NCI-H1092 treated with DMSO at 0.1 percent for 48 hours (cell line): ENCODE measurements around the gene ZC3H12C.
"Not testable (repeated sequence)": the region's sequence is repeated elsewhere in the genome, so short reads cannot be mapped to it uniquely, and the experiment has no call there.

ENCODE experiments used
- DNase-seq: peaks from one replicate; lab custom pipeline; 2025; lab: John Stamatoyannopoulos, UW

Gene ZC3H12C

DNA sequence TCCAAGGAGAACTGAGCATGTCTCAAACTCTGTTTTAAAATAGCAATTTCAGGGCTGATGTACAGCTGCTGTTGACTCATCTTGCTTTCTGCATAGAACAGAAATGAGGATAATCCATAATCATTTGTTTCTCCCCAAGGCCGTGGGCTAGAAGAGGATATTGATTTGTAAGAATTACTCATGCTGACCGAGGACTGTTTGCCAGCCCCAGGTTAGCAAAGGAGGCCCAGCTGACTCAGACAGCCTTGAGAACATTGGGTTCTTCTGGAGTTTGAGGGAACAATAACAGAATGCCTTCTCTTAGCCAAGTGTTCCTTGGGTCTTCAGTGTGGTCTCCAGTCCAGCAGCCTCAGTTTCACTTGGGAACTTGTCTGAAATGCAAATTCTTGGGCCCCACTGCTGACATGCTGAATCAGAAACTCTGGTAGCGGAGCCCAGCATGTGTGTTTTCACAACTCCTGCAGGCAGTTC is 92.0 kb downstream of the ZC3H12C start:
- DNase-seq = no peak

- no peak for DNase-seq
Observed at GRCh38 chr11:110185599-110185998, 92.4 kb downstream of the ZC3H12C start.

GRCh38 chr11:110186456-110186855 is 93.3 kb downstream of the ZC3H12C start:
- DNase-seq = no peak

- no peak for DNase-seq
Observed at GRCh38 chr11:110186867-110187266, 93.7 kb downstream of the ZC3H12C start.

DNA sequence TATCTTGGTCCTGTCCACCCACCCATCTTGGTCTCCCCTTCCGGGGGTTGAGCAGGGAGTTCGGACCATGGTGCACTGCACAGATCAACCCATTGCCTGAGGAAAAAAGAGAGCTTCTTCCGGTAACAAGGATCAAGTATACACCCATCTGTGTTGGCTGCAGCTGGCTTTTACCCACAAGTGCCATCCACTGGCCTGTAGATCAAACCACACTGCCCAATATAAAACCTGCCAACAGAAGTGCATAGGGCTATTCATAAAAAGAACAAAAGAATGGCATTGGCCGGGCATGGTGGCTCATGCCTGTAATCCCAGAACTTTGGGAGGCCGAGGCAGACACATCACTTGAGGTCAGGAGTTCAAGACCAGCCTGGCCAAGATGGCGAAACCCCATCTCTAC is 94.5 kb downstream of the ZC3H12C start:
- no peak for DNase-seq

DNA sequence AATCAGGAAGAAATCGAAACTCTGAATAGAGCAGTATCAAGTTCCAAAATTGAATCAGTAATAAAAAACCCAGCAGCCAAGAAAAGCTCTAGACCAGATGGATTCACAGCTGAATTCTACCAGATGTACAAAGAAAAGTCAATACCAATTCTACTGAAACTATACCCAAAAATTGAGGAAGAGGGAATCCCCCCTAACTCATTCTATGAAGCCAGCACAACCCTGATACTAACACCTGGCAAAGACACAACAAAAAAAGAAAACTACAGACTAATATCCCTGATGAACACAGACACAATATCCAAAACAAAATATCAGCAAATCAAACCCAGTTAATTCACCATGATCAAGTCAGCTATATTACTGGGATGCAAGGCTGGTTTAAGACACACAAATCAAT is 97.7 kb downstream of the ZC3H12C start:
- no peak for DNase-seq

DNA sequence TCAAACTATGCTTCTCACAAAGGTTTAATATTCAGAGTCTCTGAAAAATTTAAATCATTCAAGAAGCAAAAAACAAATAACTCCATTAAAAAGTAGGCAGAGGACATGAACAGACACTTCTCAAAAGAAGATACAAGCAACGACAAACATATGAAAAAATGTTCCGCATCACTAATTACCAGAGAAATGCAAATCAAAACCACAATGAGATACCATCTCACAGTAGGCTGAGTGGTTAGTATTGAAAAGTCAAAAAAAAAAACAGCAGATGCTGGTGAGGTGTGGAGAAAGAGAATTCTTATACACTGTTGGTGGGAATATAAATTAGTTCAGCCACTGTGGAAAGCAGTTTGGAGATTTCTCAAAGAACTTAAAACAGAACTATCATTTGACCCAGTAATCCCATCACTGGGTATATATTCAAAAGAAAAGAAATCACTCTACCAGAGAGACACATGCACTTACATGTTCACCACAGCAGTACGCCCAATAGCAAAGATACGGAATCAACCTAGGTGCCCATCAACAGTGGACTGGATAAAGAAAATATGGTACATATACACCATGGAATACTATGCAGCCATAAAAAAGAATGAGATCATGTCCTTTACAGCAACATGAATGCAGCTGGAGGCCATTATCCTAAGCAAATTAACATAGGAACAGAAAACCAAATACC is 99.6 kb downstream of the ZC3H12C start:
- DNase-seq = not testable (repeated sequence)

- not testable (repeated sequence) for DNase-seq
Observed at GRCh38 chr11:110194211-110194766, 101.1 kb downstream of the ZC3H12C start.

DNA sequence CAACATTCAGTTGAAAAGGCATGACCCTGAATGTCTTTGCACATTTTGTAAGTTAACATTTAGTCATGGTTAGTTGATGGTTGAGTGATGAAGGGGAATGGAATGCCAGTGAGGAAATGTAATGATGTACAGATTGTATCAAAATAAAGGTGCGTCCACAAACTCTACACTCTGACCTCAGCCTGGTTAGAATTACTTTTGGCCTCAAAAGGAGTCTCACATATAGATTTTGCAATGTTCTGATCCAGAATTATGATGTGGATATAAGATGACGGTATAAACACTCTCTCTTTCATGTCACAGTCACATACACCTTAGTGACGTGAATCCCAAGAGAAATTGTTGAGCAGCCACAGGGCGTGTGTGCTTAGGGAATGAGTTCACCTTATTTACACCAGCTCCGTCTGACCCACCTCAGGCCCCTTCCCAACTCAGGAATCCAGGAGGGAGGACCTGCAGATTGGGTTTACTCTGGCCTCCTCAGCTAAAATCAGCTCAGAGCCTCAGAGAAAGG is 103.1 kb downstream of the ZC3H12C start:
- no peak for DNase-seq

DNA sequence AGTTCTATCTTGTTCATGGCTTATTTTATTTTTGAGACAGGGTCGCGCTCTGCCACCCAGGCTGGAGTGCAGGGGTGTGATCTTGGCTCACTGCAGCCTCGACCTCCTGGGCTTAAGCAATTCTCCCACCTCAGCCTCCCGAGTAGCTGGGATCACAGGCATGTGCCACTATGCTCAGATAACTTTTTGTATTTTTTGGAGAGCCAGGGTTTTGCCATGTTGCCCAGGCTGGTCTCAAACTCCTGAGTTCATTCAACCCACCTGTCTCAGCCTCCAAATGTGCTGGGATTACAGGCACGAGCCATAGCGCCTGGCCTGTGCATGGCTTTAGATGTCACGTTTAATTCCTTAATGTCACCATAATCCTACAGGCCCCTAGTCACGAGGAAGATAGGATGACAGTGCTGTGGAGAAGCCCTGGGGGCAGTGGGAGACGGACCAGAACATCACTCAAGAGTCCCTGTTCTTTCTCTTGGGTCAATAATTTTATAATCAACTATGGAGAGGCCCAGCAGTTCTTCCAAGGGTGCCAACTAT is 103.8 kb downstream of the ZC3H12C start:
- DNase-seq = no peak

DNA sequence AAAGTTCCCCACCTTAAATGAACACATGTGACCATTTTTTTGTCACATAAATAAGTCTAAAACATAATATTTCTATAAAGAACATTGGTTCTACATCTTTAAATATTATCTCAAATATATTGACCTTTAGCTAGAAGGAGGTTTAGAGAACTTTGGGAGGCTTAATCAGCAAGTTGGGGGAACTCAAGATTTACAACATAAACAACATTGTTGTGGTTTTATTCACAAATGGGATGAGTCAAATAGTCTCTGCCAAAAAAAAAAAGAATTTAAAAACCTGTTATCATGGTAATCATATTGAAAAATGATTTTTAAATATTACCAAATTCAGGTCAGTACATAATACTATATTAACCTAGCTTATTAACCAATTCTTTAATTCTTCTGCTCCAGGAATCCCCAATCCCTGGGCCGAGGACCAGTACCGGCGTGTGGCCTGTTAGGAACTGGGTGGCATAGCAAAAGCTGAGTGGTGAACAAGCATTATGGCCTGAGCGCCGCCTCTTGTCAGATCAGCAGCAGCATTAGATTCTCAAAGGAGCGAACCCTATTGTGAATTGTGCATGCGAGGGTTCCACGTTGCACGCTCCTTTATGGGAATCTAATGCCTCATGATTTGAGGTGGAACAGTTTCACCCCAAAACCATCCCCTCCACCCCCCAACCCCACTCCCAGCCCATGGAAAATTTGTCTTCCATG is 105.0 kb downstream of the ZC3H12C start:
- no peak for DNase-seq

GRCh38 chr11:110199184-110199981 is 106.2 kb downstream of the ZC3H12C start:
- no peak for DNase-seq

DNA sequence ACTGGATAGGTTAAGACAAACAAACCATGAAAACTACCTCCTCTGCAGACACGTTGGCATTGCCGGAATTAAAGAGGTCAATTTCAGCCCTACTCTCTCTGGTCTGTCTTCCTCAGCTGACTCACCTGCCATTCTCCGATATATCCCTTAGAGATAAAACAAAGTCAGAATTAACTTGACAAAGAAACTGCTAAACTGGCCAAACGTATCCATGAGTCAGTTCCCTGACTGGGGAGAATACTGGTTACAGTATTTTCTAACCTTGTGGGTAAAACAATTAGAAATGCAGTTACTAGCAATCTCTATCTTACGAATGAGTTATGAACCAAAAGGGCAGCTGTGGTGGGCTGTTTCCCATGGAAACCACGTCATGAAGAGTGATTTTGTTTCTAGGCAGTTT is 107.0 kb downstream of the ZC3H12C start:
- DNase-seq = no peak

DNA sequence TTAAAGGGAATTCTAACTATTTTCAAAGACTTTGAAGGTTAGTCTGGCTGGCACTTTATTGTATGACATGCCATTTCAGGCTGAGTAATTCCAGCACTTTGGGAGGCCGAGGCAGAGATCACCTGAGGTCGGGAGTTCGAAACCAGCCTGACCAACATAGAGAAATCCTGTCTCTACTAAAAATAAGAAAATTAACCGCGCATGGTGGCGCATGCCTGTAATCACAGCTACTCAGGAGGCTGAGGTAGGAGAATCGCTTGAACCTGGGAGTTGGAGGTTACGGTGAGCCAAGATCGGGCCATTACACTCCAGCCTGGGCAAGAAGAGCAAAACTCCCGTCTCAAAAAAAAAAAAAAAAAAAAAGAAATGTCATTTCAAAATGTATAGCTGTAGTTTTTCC is 107.6 kb downstream of the ZC3H12C start:
- no peak for DNase-seq

- peak; percentile 12 for DNase-seq
Observed at GRCh38 chr11:110207123-110207522, 113.9 kb downstream of the ZC3H12C start.

DNA sequence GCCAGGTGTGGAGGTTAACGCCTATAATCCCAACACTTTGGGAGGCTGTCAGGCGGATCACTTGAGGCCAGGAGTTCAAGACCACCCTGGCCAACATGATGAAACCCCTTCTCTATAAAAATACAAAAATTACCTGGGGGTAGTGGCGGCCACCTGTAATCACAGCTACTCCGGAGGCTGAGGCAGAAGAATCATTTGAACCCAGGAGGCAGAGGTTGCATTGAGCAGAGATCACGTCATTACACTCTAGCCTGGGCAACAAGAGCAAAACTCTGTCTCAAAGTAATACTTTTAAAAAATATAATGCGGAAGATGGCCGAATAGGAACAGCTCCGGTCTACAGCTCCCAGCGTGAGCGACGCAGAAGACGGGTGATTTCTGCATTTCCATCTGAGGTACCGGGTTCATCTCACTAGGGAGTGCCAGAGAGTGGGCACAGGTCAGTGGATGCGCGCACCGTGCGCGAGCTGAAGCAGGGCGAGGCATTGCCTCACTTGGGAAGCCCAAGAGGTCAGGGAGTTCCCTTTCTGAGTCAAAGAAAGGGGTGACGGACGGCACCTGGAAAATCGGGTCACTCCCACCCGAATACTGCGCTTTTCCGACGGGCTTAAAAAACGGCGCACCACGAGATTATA is 115.6 kb downstream of the ZC3H12C start:
- not testable (repeated sequence) for DNase-seq

DNA sequence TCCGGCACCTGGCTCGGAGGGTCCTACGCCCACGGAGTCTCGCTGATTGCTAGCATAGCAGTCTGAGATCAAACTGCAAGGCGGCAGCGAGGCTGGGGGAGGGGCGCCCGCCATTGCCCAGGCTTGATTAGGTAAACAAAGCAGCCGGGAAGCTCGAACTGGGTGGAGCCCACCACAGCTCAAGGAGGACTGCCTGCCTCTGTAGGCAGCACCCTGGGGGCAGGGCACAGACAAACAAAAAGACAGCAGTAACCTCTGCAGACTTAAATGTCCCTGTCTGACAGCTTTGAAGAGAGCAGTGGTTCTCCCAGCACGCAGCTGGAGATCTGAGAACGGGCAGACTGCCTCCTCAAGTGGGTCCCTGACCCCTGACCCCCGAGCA is 116.1 kb downstream of the ZC3H12C start:
- DNase-seq = not testable (repeated sequence)

- DNase-seq = no peak
Observed at GRCh38 chr11:110217223-110217877, 124.2 kb downstream of the ZC3H12C start.

DNA sequence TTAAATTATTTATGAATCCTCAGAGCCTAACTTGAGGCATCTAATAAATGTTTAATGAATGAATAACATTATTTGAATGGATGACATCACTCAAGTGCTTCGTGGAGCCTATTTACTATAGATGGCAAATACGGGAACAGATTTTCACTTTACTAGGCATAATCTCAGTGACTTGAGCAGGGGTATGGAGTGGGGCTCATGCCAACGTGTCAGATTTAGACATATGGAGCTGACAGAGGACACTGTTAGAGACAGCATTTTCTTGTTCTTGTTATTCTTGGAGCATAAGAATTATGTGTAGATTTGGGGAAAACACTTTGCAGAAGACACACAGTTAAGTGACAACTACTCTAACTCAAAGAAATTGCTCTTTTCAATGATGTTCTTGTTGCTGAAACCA is 124.7 kb downstream of the ZC3H12C start:
- DNase-seq = no peak

- no peak for DNase-seq
Observed at GRCh38 chr11:110219006-110219785, 126.0 kb downstream of the ZC3H12C start.
